ENCODE results near the gene ENAH.
"Not testable (repeated sequence)": the region's sequence is repeated elsewhere in the genome, so short reads cannot be mapped to it uniquely, and the experiment has no call there.

Gene ENAH

GRCh38 chr1:225517221-225517620 is 135.7 kb downstream of the ENAH start:
- Histone ChIP-seq H3K4me3 (ENCODE audit: low read depth, low read length) (no peak overlapping the region), H3K27ac (no peak overlapping the region), H3K36me3 (replicated peaks) (peaks cover 4% of the 10 kb centered on the region), H3K27me3 (replicated peaks) (no peaks in the 10 kb centered on the region)
- TF ChIP-seq CTCF (IDR thresholded peaks at IDR 0.05; ENCODE audit: low read depth, low read length, missing control alignments), result no peak
- in situ Hi-C loops (cut with HindIII; ENCODE audit: low pct_ligation_motif_present, low sequenced_read_pairs), result no loop called here
- DNase-seq, result no peak

- Histone ChIP-seq H3K27me3 (replicated peaks) (no peaks in the 10 kb centered on the region), H3K4me3 (ENCODE audit: low read depth, low read length) (no peak overlapping the region), H3K36me3 (replicated peaks) (peaks cover 6% of the 10 kb centered on the region), H3K27ac (no peak overlapping the region)
- no peak for DNase-seq
- in situ Hi-C loops (cut with HindIII; ENCODE audit: low pct_ligation_motif_present, low sequenced_read_pairs), result no loop called here
- no peak for TF ChIP-seq CTCF (IDR thresholded peaks at IDR 0.05; ENCODE audit: low read depth, low read length, missing control alignments)
These were observed 138.2 kb downstream of the ENAH start for GRCh38 chr1:225514671-225515081.

- DNase-seq; H3K4me3 ChIP-seq (ENCODE audit: low read depth, low read length); in situ Hi-C loops (cut with HindIII; ENCODE audit: low pct_ligation_motif_present, low sequenced_read_pairs); H3K36me3 ChIP-seq (replicated peaks); H3K27me3 ChIP-seq (replicated peaks); H3K27ac ChIP-seq: not testable (repeated sequence)
These were observed 139.3 kb downstream of the ENAH start for GRCh38 chr1:225513576-225513975.

GRCh38 chr1:225511828-225512381 is 141.0 kb downstream of the ENAH start:
- no peaks in the 10 kb centered on the region for H3K27me3 ChIP-seq (replicated peaks)
- H3K36me3 ChIP-seq (replicated peaks), result peaks cover 2% of the 10 kb centered on the region
- no peak for TF ChIP-seq CTCF (IDR thresholded peaks at IDR 0.05; ENCODE audit: low read depth, low read length, missing control alignments)
- no peak overlapping the region for H3K4me3 ChIP-seq (ENCODE audit: low read depth, low read length)
- H3K27ac ChIP-seq, result no peak overlapping the region
- in situ Hi-C loops (cut with HindIII; ENCODE audit: low pct_ligation_motif_present, low sequenced_read_pairs), result no loop called here
- no peak for DNase-seq

GRCh38 chr1:225510740-225511139 is 142.2 kb downstream of the ENAH start:
- H3K27ac ChIP-seq; in situ Hi-C loops (cut with HindIII; ENCODE audit: low pct_ligation_motif_present, low sequenced_read_pairs); DNase-seq; H3K27me3 ChIP-seq (replicated peaks); H3K36me3 ChIP-seq (replicated peaks); H3K4me3 ChIP-seq (ENCODE audit: low read depth, low read length): not testable (repeated sequence)

GRCh38 chr1:225509770-225510169 is 143.2 kb downstream of the ENAH start:
- Histone ChIP-seq H3K4me3 (ENCODE audit: low read depth, low read length) (no peak overlapping the region), H3K27me3 (replicated peaks) (no peaks in the 10 kb centered on the region), H3K36me3 (replicated peaks) (peaks cover 6% of the 10 kb centered on the region), H3K27ac (no peak overlapping the region)
- DNase-seq, result no peak
- no peak for TF ChIP-seq CTCF (IDR thresholded peaks at IDR 0.05; ENCODE audit: low read depth, low read length, missing control alignments)
- in situ Hi-C loops (cut with HindIII; ENCODE audit: low pct_ligation_motif_present, low sequenced_read_pairs), result no loop called here

GRCh38 chr1:225509376-225509707 is 143.6 kb downstream of the ENAH start:
- no peak for TF ChIP-seq CTCF (IDR thresholded peaks at IDR 0.05; ENCODE audit: low read depth, low read length, missing control alignments)
- DNase-seq, result no peak
- peaks cover 6% of the 10 kb centered on the region for H3K36me3 ChIP-seq (replicated peaks)
- H3K27me3 ChIP-seq (replicated peaks), result no peaks in the 10 kb centered on the region
- peak overlapping the region; percentile 74 for H3K27ac ChIP-seq
- no peak overlapping the region for H3K4me3 ChIP-seq (ENCODE audit: low read depth, low read length)
- in situ Hi-C loops (cut with HindIII; ENCODE audit: low pct_ligation_motif_present, low sequenced_read_pairs), result no loop called here

Data from brain microvascular endothelial cell (primary cell).